K562 (cell line): ENCODE data around the gene NOLC1. TPM values are rescaled to one million over a fixed set of nuclear protein-coding genes. Genes with fewer than 3 reads are reported as not detected.
A peak's percentile ranks its signal among the peaks of the same experiment; 100 is the strongest.

Experiments used
- CSDE1 ChIP-seq, 2 experiments: fragments of 450-650 bp; IDR thresholded peaks; 2 replicates each; pipeline ENCODE4 v1.6.1; 2016; ENCODE audit warnings: mild to moderate bottlenecking in 1 of 2
- E2F8 ChIP-seq: fragments of 450-650 bp; IDR thresholded peaks from 2 replicates; pipeline ENCODE4 v1.7.1; 2018; ENCODE audit warnings: mild to moderate bottlenecking, low read depth; ENCODE audit not compliant: partially characterized antibody
- EP300 ChIP-seq: IDR thresholded peaks from 2 replicates; pipeline ENCODE4 v1.6.1; 2012; ENCODE audit warnings: low read length, improper control_type of control experiment
- EWSR1 ChIP-seq: fragments of 450-650 bp; IDR thresholded peaks from 2 replicates; pipeline ENCODE4 v1.6.1; 2018; ENCODE audit warnings: borderline replicate concordance, mild to moderate bottlenecking, low read depth, moderate library complexity; ENCODE audit not compliant: partially characterized antibody
- FIP1L1 ChIP-seq: fragments of 200-400 bp; formaldehyde crosslinking; IDR thresholded peaks from 2 replicates; pipeline ENCODE4 v1.6.1; 2018; ENCODE audit warnings: mild to moderate bottlenecking, low read depth, low read length; ENCODE audit not compliant: poor library complexity, severe bottlenecking
- IRF1 ChIP-seq: sonication (generic); formaldehyde crosslinking; IDR thresholded peaks from 2 replicates; pipeline ENCODE4 v1.8.0; 2022; ENCODE audit warnings: missing genetic modification reagents, mild to moderate bottlenecking, borderline replicate concordance
- MCM5 ChIP-seq: fragments of 450-650 bp; IDR thresholded peaks from 2 replicates; pipeline ENCODE4 v1.6.1; 2016; ENCODE audit warnings: low read depth
- NCOA6 ChIP-seq: fragments of 450-650 bp; IDR thresholded peaks from 2 replicates; pipeline ENCODE4 v1.6.1; 2017; ENCODE audit warnings: mild to moderate bottlenecking
- POLR2AphosphoS2 ChIP-seq: IDR thresholded peaks from 2 replicates; pipeline ENCODE4 v1.6.1; 2012; ENCODE audit warnings: low read length, improper control_type of control experiment
- RUNX1 ChIP-seq: sonication (generic); IDR thresholded peaks from 2 replicates; pipeline ENCODE4 v1.6.1; 2016; ENCODE audit warnings: antibody characterized with exemption, low read depth
- SP2 ChIP-seq: IDR thresholded peaks from 2 replicates; pipeline ENCODE4 v1.6.1; 2011; ENCODE audit warnings: mild to moderate bottlenecking, low read depth, low read length, moderate library complexity; ENCODE audit not compliant: poor library complexity, severe bottlenecking; ENCODE audit errors: extremely low read depth
- ZBTB17 ChIP-seq: fragments of 450-650 bp; formaldehyde crosslinking; IDR thresholded peaks from 2 replicates; pipeline ENCODE4 v1.4.0; 2020; ENCODE audit warnings: mild to moderate bottlenecking
- ZNF395 ChIP-seq: fragments of 200-800 bp; sonication (Bioruptor generic); IDR thresholded peaks from 2 replicates; pipeline ENCODE4 v1.6.1; 2017; ENCODE audit warnings: missing genetic modification characterization, missing compliant biosample characterization
- polyA plus RNA-seq, 8 experiments: library from polyadenylated mRNA; depleted of rRNA in 4 of 8; stranded (reverse) in 5 of 8; unstranded in 3 of 8; fragments of >200 nt; fragmentation: Nextera tagmentation in 2 of 8; fragmentation: Illumina TruSeq in 1 of 8; extraction: Ambion mirVana in 2 of 8; extraction: Trizol in 1 of 8; gene quantifications; 2 replicates each; pipeline versions ENCODE4 v1.2.1 to v1.2.3, GENCODE V29; 2011 to 2014; ENCODE audit warnings: inconsistent platforms in 1 of 8, missing spikeins in 1 of 8
- total RNA-seq, 7 experiments: library from RNA; depleted of rRNA in 6 of 7; stranded (reverse); fragments of >200 nt in 6 of 7; fragmentation: Illumina TruSeq in 2 of 7; extraction: Trizol in 2 of 7; gene quantifications; 2 replicates each; pipeline versions ENCODE4 v1.2.1 to v1.2.3, GENCODE V29; 2011 to 2021; ENCODE audit warnings: low replicate concordance in 1 of 7

The NOLC1 gene
- total and polyA plus RNA-seq, 9 of the 15 experiments (the other 6 are each of a cell fraction or from before 2014, with no cell fraction given), result 102 to 310 (median 165) TPM

DNA sequence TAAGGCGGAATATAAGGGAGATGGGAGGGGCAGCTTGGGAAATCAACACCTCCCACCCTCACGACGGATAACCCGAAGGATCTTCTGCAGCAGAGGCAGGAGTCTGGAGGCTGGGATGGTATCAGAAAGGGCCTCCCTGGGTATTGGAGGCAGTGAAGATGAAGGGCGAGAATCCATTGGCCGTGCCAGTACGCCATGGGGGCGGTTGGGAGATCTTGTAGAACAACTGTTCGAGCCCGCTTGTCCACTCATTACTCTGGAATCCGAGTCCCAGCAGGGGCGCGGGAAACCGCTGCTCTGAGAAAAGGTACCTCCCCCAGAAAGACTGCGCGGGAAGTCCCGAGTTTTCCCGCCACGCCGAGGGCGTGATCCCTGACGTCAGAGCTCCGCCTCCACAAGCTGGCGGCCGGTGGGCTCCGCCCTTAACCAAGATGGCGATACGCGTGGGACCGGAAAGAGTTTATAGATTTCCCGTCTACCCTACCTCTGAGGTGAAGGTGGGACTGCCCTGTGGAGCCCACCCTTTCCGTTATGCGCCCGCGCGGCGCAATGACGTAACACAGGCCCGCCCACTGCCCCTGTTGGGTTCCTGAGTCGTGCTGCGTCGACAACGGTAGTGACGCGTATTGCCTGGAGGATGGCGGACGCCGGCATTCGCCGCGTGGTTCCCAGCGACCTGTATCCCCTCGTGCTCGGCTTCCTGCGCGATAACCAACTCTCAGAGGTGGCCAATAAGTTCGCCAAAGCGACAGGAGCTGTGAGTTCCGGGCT lies at the start of gene NOLC1 (continued):
- TF ChIP-seq E2F8 (peak; percentile 100), IRF1 (CRISPR knock-in tag) (peak; percentile 88; the same call in 1 of the 2 replicates), FIP1L1 (no peak), ZNF395 (CRISPR knock-in tag) (no peak), CSDE1 (IDR thresholded peaks at IDR 0.05) (peak in 1 of 2 experiments; percentile 69; a peak in 2 of 4 replicates), MCM5 (no peak), SP2 (no peak), ZBTB17 (no peak), POLR2AphosphoS2 (peak; percentile 81; the same call in 1 of the 2 replicates), RUNX1 (no peak), NCOA6 (no peak), EWSR1 (no peak), EP300 (no peak; the same call in 1 of the 2 replicates)
